Right lobe of liver (tissue), 4 donors: Measurements from ENCODE around the gene SAMD1.
A peak's percentile ranks its signal among the peaks of the same experiment; 100 is the strongest.

Source experiments
- POLR2A ChIP-seq: fragments of 450-650 bp; IDR thresholded peaks from one replicate; pipeline ENCODE4 v1.6.1; 2017; ENCODE audit warnings: antibody characterized with exemption, mild to moderate bottlenecking
- TF ChIP-seq, protein P1 (sequence below), 4 donors: fragments of 200-600 bp in 3 of 4; fragments of 450-650 bp in 1 of 4; IDR thresholded peaks; one replicate each; pipeline versions ENCODE4 v1.5.1 to v1.8.0; 2016 to 2022; ENCODE audit warnings: antibody characterized with exemption in 4 of 4, mild to moderate bottlenecking in 2 of 4
- donor health status: DM: no; HTN: no; CAD: no.
- donor health status: DM: no; HTN: no; CAD: no.
- donor health status: DM: no; HTN: yes; CAD: no.

GRCh38 chr19:14113762-14114414, 23.3 kb upstream of the SAMD1 start:
- TF ChIP-seq POLR2A, result no peak
- TF ChIP-seq, protein P1, sequence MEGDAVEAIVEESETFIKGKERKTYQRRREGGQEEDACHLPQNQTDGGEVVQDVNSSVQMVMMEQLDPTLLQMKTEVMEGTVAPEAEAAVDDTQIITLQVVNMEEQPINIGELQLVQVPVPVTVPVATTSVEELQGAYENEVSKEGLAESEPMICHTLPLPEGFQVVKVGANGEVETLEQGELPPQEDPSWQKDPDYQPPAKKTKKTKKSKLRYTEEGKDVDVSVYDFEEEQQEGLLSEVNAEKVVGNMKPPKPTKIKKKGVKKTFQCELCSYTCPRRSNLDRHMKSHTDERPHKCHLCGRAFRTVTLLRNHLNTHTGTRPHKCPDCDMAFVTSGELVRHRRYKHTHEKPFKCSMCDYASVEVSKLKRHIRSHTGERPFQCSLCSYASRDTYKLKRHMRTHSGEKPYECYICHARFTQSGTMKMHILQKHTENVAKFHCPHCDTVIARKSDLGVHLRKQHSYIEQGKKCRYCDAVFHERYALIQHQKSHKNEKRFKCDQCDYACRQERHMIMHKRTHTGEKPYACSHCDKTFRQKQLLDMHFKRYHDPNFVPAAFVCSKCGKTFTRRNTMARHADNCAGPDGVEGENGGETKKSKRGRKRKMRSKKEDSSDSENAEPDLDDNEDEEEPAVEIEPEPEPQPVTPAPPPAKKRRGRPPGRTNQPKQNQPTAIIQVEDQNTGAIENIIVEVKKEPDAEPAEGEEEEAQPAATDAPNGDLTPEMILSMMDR (IDR thresholded peaks at IDR 0.05), result peak; percentile 34 to 56 (median 40)
